Tibial artery (tissue), 4 donors: ENCODE measurements around the gene ID1.

Source experiments
- DNase-seq, 2 donors: peaks; one replicate each; pipeline ENCODE4 v3.0.0-alpha.2; 2019
- H3K27ac ChIP-seq, 2 donors: fragments of 200-600 bp; sonication (generic) in 1 of 2; 1 replicate in 1 of 2; 2 replicates in 1 of 2; pipeline ENCODE4 v1.5.1; 2018 to 2019; ENCODE audit warnings: mild to moderate bottlenecking in 1 of 2
- H3K27me3 ChIP-seq, 2 donors: fragments of 200-600 bp; sonication (generic) in 1 of 2; one replicate each; pipeline versions ENCODE4 v1.5.1 to v1.6.0; 2016 to 2019
- H3K36me3 ChIP-seq, 3 donors: fragments of 200-600 bp; sonication (generic) in 2 of 3; one replicate each; pipeline ENCODE4 v1.5.1; 2016 to 2019; ENCODE audit warnings: mild to moderate bottlenecking in 2 of 3
- H3K4me1 ChIP-seq, 4 donors: fragments of 200-600 bp; sonication (generic) in 2 of 4; 1 replicate in 3 of 4; 2 replicates in 1 of 4; pipeline ENCODE4 v1.5.1; 2016 to 2019
- H3K4me3 ChIP-seq, 2 donors: fragments of 200-600 bp; sonication (generic) in 1 of 2; 1 replicate in 1 of 2; 2 replicates in 1 of 2; pipeline ENCODE4 v1.5.1; 2018 to 2019; ENCODE audit warnings: mild to moderate bottlenecking in 2 of 2
- H3K9me3 ChIP-seq, 3 donors: fragments of 200-600 bp; sonication (generic) in 1 of 3; one replicate each; pipeline ENCODE4 v1.5.1; 2016 to 2019
- intact Hi-C: fragments of 100-400 bp; cut with DNase I; formaldehyde crosslinking; loops from one replicate; pipeline ENCODE4 v1.15.0; 2023; ENCODE audit warnings: low total_unique reads
- TF ChIP-seq, protein P1 (sequence below), 2 experiments: fragments of 200-600 bp in 1 of 2; fragments of 450-650 bp in 1 of 2; IDR thresholded peaks; one replicate each; pipeline ENCODE4 v1.5.1; 2017 to 2019; ENCODE audit warnings: antibody characterized with exemption in 2 of 2, mild to moderate bottlenecking in 1 of 2, moderate library complexity in 1 of 2

The ID1 gene

GRCh38 chr20:31564284-31564683 lies 40.8 kb upstream of the ID1 start:
- Histone ChIP-seq H3K4me1 (peaks cover 0 to 42% (median 29%) of the 10 kb centered on the region in 4 donors), H3K4me3 (no peak overlapping the region), H3K9me3 (no peaks in the 10 kb centered on the region), H3K27ac (no peak overlapping the region), H3K27me3 (no peaks in the 10 kb centered on the region), H3K36me3 (peaks cover 28 to 64% (median 47%) of the 10 kb centered on the region in 3 donors)
- TF ChIP-seq, protein P1, sequence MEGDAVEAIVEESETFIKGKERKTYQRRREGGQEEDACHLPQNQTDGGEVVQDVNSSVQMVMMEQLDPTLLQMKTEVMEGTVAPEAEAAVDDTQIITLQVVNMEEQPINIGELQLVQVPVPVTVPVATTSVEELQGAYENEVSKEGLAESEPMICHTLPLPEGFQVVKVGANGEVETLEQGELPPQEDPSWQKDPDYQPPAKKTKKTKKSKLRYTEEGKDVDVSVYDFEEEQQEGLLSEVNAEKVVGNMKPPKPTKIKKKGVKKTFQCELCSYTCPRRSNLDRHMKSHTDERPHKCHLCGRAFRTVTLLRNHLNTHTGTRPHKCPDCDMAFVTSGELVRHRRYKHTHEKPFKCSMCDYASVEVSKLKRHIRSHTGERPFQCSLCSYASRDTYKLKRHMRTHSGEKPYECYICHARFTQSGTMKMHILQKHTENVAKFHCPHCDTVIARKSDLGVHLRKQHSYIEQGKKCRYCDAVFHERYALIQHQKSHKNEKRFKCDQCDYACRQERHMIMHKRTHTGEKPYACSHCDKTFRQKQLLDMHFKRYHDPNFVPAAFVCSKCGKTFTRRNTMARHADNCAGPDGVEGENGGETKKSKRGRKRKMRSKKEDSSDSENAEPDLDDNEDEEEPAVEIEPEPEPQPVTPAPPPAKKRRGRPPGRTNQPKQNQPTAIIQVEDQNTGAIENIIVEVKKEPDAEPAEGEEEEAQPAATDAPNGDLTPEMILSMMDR (IDR thresholded peaks at IDR 0.05), result no peak
- no peak for DNase-seq
- intact Hi-C loops, result loop anchor here (10.0 kb wide), 1 partner anchor 161 kb away; the partner anchor contains the start of gene BCL2L1

- peaks cover 0 to 40% (median 22%) of the 10 kb centered on the region in 4 donors for H3K4me1 ChIP-seq
- H3K27ac ChIP-seq, result no peak overlapping the region
- H3K9me3 ChIP-seq, result no peaks in the 10 kb centered on the region
These were observed 39.3 kb upstream of the ID1 start for GRCh38 chr20:31565699-31566318.

GRCh38 chr20:31566319-31566657 lies 38.8 kb upstream of the ID1 start:
- intact Hi-C loops, result loop anchor here (10.0 kb wide), 1 partner anchor 159 kb away; the partner anchor contains the start of gene BCL2L1

More at GRCh38 chr20:31565699-31566318, 39.3 kb upstream of the ID1 start:
- TF ChIP-seq, protein P1 (IDR thresholded peaks at IDR 0.05), result no peak
- no peak for DNase-seq
- Histone ChIP-seq H3K36me3 (peaks cover 28 to 64% (median 43%) of the 10 kb centered on the region in 3 donors), H3K4me3 (no peak overlapping the region), H3K27me3 (no peaks in the 10 kb centered on the region)
- intact Hi-C loops, result loop anchor here (10.0 kb wide), 1 partner anchor 159 kb away; the partner anchor contains the start of gene BCL2L1

DNA sequence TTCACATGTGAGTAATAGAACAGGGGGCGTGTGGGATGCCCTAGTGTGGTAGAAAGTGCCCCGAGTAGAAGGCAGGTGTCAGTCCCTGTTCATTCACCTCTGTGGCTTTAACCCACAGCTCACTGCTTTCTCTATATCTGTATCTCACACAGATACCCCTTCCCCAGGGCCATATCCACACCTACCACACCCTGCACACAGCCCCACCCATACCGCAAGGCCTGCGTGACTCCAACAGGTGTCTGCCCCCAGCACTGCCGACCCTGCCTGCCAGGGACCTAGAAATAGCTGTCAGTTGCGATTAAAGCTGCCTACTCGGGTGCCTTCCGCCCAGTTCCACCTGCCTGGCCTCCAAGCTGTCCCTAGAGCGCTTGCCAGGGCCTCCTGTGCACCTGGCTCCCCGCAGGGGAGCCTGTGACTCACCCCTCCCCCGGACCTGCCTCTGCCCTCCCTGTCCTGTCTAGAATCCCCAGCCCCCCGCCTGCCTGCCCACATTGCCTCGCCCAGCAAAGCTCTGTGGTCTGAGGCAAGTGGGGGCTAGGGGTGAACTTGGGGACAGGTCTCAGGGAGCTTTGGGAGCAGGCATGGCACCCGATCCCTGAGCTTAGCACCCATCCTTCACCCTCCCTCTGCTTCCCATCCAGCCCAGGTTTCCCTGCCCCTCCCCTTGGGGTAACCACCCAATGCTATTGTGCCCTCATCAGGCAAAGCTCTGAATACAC lies 38.3 kb upstream of the ID1 start:
- no peak for DNase-seq

More at GRCh38 chr20:31566319-31566657, 38.8 kb upstream of the ID1 start:
- Histone ChIP-seq H3K36me3 (peaks cover 28 to 63% (median 42%) of the 10 kb centered on the region in 3 donors), H3K9me3 (no peaks in the 10 kb centered on the region), H3K4me1 (peaks cover 0 to 36% (median 17%) of the 10 kb centered on the region in 4 donors), H3K27ac (no peak overlapping the region), H3K4me3 (no peak overlapping the region), H3K27me3 (no peaks in the 10 kb centered on the region)
- TF ChIP-seq, protein P1 (IDR thresholded peaks at IDR 0.05), result no peak
- DNase-seq, result no peak

DNA sequence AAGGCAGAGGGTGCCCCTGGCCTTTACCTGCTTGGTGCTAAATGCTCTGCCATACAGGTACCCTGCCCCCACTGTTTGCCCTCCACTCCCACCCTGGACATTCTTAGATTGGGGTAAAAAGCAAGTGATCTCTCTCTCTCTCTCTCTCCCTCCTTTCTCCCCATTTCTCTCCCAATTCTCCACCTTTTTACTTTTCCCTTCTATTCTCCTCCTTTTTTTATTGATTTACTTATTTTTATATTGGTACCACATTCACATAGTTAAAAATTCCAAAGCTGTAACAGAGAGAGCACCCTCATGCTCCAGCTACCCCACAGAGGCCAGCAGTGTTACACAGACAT lies 37.7 kb upstream of the ID1 start:
- peaks cover 0 to 38% (median 21%) of the 10 kb centered on the region in 4 donors for H3K4me1 ChIP-seq
- TF ChIP-seq, protein P1 (IDR thresholded peaks at IDR 0.05), result no peak

More for the DNA sequence above, 38.3 kb upstream of the ID1 start:
- no peak overlapping the region for H3K4me3 ChIP-seq
- no peak overlapping the region for H3K27ac ChIP-seq
- H3K36me3 ChIP-seq, result peaks cover 24 to 58% (median 37%) of the 10 kb centered on the region in 3 donors
- intact Hi-C loops, result loop anchor here (10.0 kb wide), 1 partner anchor 158 kb away; the partner anchor contains the start of gene BCL2L1
- TF ChIP-seq, protein P1 (IDR thresholded peaks at IDR 0.05), result no peak
- no peaks in the 10 kb centered on the region for H3K9me3 ChIP-seq
- peaks cover 0 to 35% (median 17%) of the 10 kb centered on the region in 4 donors for H3K4me1 ChIP-seq
- no peaks in the 10 kb centered on the region for H3K27me3 ChIP-seq

More for the DNA sequence above, 37.7 kb upstream of the ID1 start:
- H3K4me3 ChIP-seq, result no peak overlapping the region
- peaks cover 19 to 53% (median 32%) of the 10 kb centered on the region in 3 donors for H3K36me3 ChIP-seq
- no peaks in the 10 kb centered on the region for H3K9me3 ChIP-seq
- H3K27me3 ChIP-seq, result no peaks in the 10 kb centered on the region
- H3K27ac ChIP-seq, result no peak overlapping the region
- intact Hi-C loops, result loop anchor here (10.0 kb wide), 1 partner anchor 157 kb away; the partner anchor contains the start of gene BCL2L1
- no peak for DNase-seq
